GM21528 (cell line): ENCODE results near the gene UNC79.

Experiments
- ATAC-seq: cut with Tn5 transposase; IDR thresholded peaks from one replicate; pipeline ENCODE4 v1.9.1; 2021; ENCODE audit warnings: mild to moderate bottlenecking, moderate library complexity; ENCODE audit not compliant: unreplicated experiment, low FRiP score

Gene UNC79

DNA sequence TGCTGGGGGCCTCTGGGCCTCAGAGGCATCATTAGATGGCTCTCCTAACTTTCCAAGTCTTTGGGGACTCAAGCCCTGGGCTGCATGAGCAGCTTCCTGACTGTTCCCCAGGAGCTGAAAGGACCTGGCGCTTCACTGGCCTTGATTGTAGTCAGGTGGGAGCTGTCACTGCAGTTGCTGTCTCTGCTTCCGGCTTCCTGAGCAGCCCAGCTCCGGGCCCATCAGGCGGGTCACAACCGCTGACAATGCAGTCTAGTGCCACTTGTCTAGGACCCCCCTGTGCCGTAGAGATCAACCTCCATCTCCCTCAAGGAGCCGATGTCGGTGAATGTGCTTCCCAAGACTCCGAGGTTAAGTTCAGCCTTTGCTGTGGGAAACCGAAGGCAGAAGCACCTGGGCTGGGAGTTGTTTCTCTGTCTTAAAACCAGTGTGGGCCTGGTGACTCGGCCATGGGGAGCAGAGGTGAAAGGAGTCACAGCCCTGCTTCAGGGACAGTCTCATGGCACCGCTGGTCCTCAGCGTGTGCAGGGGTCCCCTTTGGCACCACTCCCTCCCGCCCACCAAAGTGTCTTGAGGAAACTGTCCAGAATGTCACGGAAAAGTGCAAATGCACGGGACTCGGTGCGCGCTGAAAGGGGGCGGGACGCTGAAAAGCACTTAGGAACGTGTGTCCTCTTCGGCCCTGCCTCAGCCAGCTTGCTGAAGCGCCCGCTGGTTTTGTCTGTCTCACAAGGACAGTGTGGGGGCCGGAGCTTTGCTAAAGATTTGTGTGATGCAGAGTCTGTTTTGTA, 312.7 kb downstream of the UNC79 start:
- no peak for ATAC-seq

DNA sequence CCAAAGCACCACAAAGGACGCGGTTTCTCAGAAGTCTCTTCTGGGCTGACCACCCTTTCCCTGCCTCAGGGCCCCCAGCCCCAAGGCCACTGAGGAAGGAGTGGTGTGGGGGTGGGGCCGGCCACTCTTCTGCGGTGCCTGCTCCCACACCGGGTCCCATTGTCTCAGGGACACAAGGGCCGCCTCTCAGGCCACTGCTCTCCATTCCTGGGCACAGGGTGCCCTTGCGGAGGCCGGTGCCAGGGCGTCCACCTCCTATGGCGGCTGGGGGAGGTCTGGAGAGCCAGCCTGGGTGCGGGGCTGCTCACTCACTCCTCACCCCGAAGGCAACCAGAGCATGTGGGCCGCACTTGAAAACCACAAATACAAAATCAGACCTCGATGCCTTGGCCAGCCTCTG, 313.4 kb downstream of the UNC79 start:
- ATAC-seq, result no peak

DNA sequence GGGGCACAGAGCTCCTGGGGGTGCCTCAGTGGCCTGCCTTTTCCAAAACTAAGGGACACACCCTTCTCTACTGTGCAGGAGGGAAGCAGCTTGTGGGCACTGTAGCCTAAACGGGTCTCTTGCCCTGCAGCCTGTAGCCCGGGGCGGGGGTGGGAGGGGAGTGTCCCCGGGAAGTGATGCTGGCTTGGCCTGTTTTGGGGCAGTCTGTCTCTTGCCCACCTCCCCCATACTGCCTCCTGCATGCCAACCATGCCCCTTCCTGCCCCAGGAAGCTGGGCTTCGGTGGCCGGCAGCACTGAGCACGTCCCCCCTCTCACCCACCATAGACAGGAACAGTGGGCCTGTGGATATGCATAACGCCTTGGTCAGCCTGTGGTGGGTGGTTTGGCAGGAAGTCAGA, 314.1 kb downstream of the UNC79 start:
- no peak for ATAC-seq

DNA sequence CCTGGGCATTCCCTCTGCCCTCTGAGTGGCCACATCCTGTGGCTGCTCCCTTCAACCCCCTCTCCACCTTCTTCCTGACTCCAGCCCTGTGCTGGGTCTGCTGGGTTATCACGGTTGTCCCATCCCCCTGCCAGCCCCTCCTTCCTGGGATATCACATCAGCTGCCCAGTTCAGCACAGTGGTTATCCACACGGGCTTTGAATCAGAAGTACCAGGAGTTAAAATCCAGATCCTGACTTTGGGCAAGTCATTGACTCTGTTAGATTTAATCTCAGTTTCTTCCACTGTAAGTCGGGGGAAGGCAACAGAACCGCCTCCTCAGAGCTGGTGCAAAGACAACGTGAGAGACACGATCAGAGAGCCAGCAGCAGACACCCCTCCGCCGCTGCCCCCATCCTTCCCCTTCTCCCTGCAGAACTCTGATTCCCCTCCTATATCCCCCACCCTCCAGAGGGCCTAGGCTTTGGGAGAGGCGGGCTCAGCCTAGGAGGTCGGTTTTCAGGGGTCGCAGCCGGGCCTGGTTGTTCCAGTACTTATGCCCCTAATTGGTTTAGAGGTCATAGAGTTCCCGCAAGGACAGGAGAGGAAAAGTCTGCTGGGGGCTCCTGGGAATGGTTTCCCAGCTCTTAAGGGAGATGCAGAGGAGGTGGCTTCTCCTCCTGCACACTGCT, 315.0 kb downstream of the UNC79 start:
- ATAC-seq, result no peak

DNA sequence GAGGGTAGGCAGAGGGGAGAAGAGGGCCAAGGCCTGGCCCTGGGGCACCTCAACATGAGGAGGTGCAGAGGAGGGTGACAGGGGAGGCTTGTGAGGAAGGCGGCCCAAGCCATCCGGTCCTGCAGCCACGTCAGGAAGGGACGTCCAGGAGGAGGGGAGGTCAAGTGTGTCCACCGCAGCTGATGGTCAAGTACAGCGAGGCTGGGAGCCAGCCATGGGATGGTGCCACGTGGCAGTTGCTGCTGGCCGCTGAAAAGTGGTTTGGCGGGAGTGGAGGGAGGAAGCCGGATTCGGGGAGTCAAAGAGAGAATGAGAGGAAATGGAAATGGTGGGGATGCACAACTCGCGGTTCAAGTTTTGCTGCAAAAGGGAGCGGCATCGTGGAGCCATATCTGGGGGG, 316.4 kb downstream of the UNC79 start:
- ATAC-seq, result no peak

DNA sequence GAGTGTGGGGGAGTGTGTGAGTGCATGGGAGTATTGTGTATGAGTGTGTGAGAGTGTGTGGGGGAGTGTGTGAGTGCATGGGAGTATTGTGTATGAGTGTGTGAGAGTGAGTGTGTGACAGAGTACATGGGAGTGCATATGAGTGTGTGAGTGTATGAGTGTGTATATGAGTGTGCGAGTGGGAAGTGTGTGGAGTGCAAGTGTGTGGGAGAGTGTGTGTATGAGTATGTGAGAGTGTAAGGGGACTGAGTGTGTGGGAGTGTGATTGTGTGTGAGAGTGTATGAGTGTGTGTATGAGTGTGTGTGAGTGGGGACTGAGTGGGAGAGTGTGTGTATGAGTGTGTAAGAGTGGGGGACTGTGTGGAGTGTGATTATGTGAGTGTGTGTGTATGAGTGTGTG, 316.8 kb downstream of the UNC79 start:
- no peak for ATAC-seq

DNA sequence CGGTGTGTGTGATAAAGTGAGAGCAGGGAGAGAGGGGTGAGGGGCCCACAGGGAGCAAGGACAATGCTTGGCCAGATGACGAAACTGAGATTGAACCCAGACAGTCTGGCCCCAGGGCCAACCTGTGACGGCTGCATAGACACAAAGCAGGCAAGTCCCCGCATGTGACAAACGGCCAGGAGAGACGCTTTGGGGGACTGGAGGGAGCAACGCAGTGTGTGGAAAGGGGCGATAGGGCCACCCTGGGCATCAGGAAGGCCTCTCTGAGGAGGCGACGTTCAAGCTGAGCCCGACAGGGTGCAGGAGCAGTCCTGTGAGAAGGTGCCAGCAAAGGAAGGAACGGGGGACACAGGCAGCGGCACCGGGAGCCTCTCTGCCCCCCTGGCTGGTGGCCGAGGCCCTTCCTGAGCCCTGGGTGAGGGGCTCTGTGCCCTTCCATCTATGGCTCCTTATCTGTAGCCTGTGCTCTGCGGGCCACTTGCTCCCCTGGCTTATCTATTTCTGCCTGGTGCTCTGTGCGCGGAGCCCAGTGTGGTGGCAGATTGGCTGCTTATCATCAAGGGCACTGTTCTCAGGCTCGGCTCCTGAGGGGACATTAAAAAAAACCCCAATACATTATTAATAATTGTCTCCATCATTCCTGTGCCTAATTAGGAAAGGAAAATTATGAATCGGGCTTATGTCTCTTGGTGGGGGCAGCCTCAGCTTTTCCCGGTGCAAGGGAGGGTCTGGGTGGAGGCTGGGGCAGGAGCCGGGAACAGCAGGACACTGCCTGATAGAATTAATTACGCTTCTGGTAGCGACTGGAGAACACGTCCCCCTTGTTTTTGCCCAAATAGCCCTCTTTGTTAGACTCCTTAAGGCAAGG, 317.7 kb downstream of the UNC79 start:
- no peak for ATAC-seq

DNA sequence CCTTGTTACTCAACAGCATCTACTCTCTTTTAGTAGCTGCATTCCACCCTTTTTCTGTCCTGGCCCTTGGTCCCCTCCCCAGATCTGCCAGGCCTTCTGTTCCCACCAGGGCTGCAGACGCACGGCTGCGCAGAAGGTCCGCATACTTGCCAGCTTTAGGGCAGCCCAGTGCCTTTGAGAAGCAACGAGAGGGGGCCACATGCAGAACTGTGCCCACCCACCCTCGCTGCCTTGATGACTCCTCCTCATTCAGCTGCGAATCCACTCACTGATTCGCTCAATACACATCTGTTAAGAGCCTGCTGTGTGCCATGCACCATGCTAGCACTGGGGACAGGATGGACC, 318.3 kb downstream of the UNC79 start:
- no peak for ATAC-seq

DNA sequence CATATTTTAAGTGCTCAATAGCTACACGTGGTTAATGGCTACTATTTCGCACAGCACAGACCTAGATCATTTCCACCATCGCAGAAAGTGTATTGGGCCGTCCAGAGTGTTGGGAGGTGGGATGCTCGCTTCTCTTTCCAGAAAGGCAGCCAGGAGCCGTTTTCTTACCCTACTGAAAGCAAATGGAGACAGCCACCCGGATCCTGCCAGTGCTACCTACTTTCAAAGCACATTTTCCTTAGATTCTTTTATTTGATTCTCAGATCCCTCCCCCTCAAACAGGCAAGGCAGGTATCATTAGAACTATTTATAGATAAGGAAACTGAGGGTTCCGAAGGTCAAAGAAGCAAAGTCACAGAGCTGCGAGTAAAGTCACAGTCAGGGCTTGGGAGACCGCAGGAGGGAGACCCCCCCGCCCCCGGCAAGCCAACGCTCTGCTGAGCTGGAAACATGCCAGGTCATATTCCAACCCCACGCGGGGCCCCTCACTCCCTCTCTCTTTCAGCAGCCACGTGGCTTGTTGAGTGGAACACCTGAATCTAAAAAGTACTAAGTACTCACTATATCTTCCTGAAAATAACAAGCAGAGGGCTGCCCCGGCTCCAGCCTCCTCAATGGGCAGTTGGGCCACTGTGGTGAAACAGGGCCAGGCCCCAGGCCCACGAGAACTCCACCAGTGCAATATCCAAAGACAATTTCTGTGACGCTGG, 321.4 kb downstream of the UNC79 start:
- no peak for ATAC-seq

DNA sequence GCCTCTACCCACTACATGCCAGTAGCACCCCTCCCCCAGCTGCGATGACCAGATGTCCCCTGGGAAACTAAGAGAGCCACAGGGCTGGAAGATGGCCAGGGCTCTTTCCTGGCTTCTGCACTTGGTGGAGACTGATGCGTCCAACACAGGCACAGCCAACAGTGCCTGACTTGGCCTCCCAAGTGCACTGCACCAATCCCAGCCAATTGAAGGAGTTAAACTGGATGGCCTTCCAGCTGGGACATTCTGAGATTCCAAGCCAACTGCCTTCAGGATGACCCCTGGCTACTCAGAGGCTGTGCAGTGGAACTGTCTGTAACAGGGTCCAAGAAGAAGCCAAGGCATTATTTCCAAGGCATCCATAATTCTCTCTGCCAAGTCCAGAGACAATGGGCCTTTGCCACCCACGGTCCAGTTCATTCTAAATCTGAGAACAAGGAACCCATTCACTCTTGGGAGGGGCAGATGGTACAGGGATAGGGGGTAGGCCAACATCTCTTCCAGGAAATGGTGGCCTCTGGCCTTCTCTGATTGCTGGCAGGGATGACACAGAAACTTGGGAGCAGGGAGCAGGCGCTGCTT, 322.3 kb downstream of the UNC79 start:
- ATAC-seq, result no peak

DNA sequence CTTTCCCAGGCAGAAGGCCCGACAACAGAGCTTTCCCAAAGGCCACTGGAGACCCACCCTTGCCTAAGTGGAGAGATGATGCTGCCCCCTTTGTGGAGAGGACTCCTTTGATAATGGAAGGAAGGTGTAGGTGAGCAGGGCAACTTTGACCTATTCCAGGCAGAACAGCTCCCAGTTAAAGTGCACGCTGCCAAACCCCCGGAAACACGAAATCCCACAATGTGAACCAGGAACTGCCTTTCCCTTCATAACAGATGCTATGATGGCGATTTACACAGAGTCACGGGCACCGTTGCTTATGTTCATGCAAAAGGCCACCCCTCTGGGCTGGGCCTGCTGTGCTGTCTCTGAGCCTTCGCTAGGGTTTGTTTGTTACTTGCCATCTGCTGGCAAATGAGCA, 322.9 kb downstream of the UNC79 start:
- ATAC-seq, result no peak

DNA sequence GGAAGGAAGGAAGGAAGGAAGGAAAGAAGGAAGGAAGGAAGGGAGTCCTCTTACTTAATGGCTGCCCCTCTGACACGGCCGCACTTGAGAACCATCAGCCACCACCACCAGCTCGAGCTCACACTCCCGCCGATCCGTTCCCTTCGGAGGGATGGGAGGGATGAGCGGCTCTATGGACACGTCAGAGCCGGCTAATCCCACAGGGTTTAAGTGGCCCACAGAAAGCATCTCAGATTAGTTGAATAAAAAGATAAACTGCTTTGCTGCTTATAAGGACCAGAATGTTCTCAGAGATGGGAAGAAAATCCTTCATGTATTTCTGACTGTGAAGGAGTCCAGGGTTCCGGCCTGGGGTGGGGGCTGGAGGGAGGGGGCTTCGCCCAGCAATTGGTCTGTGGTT, 326.5 kb downstream of the UNC79 start:
- ATAC-seq, result no peak
